Osteoblast (primary cell): Measurements from ENCODE around the gene PTPRD. TPM values are rescaled to one million over a fixed set of nuclear protein-coding genes. Genes with fewer than 3 reads are reported as not detected.

Source experiments
- DNase-seq: peaks from one replicate; pipeline ENCODE4 v3.0.0; 2011; ENCODE audit warnings: low spot score, mixed read lengths; ENCODE audit not compliant: insufficient read length; ENCODE audit errors: missing footprints
- H2AFZ ChIP-seq: 2 replicates; pipeline ENCODE4 v1.6.0; 2011; ENCODE audit warnings: mild to moderate bottlenecking, low read length
- H3K27ac ChIP-seq: 2 replicates; pipeline ENCODE4 v1.5.1; 2011; ENCODE audit warnings: mild to moderate bottlenecking, low read depth, low read length, moderate library complexity
- H3K27me3 ChIP-seq: 2 replicates; pipeline ENCODE4 v1.6.0; 2012; ENCODE audit warnings: mild to moderate bottlenecking, control low read depth, inconsistent platforms, low read length, moderate library complexity; ENCODE audit not compliant: insufficient read depth
- H3K36me3 ChIP-seq: 2 replicates; pipeline ENCODE4 v1.5.1; 2011; ENCODE audit warnings: mild to moderate bottlenecking, low read length, control low read depth, moderate library complexity; ENCODE audit not compliant: insufficient read depth
- H3K4me1 ChIP-seq: 2 replicates; pipeline ENCODE4 v1.5.1; 2011; ENCODE audit warnings: mild to moderate bottlenecking, low read length, control low read depth, moderate library complexity; ENCODE audit not compliant: insufficient read depth
- H3K4me2 ChIP-seq: 2 replicates; pipeline ENCODE4 v1.6.0; 2011; ENCODE audit warnings: mild to moderate bottlenecking, low read length; ENCODE audit not compliant: insufficient read depth
- H3K4me3 ChIP-seq: fragments of 200-600 bp; sonication (generic); 3 replicates; pipeline ENCODE4 v1.5.1; 2012; ENCODE audit warnings: mild to moderate bottlenecking, low read length, inconsistent platforms; ENCODE audit not compliant: insufficient read depth
- H3K79me2 ChIP-seq: 2 replicates; pipeline ENCODE4 v1.6.0; 2012; ENCODE audit warnings: mild to moderate bottlenecking, low read length, control low read depth, inconsistent platforms; ENCODE audit not compliant: insufficient read depth
- H3K9me3 ChIP-seq: 2 replicates; pipeline ENCODE4 v1.5.1; 2011; ENCODE audit warnings: low read depth, low read length, control low read depth
- H4K20me1 ChIP-seq: 2 replicates; pipeline ENCODE4 v1.6.0; 2012; ENCODE audit warnings: mild to moderate bottlenecking, low read length, control low read depth; ENCODE audit not compliant: insufficient read depth
- total RNA-seq: library from RNA; depleted of rRNA; stranded (reverse); fragments of >200 nt; gene quantifications from 2 replicates; pipeline ENCODE4 v1.2.3, GENCODE V29; 2012
- TF ChIP-seq, protein P1 (sequence below): IDR thresholded peaks from 2 replicates; pipeline ENCODE4 v1.5.1; 2011; ENCODE audit warnings: mild to moderate bottlenecking, low read depth, low read length, moderate library complexity; ENCODE audit errors: extremely low read depth

The PTPRD gene
- total RNA-seq, 1 donor: 23.9 TPM

DNA sequence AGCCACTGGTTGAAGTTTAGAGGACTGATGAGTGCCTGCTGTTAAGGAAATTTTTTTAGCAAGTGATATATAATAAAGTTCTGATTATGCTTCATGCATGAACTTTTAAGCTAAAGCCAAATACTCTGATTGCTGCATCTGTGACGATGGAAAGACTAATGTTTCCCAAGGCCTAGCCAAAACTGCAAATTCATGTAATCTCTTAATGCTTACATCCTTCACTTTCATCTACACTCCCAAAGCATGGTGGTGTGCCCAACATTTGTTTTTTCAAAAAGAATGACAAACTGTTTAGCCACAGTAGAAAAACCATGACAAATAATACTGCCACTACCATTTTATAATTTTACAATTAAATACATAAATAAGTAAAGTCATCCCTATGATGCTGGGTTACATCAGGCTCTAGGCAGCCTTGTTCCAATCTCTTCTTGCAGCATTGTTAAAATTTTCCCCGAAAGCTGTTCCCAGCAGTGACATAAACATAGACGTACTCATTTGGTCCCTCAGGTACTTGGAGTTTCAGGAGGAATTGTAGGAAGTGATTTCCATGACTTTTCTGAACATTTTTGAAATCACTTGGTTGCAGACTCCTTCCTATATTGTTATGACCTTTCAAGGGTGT is 2187.9 kb downstream of the PTPRD start:
- Histone ChIP-seq H3K79me2 (no peaks in the 10 kb centered on the region), H3K4me2 (no peak overlapping the region), H3K4me1 (no peaks in the 10 kb centered on the region), H3K27me3 (no peaks in the 10 kb centered on the region), H3K4me3 (no peak overlapping the region), H2AFZ (no peak overlapping the region), H3K9me3 (no peaks in the 10 kb centered on the region), H3K27ac (no peak overlapping the region), H3K36me3 (no peaks in the 10 kb centered on the region), H4K20me1 (no peaks in the 10 kb centered on the region)
- TF ChIP-seq, protein P1, sequence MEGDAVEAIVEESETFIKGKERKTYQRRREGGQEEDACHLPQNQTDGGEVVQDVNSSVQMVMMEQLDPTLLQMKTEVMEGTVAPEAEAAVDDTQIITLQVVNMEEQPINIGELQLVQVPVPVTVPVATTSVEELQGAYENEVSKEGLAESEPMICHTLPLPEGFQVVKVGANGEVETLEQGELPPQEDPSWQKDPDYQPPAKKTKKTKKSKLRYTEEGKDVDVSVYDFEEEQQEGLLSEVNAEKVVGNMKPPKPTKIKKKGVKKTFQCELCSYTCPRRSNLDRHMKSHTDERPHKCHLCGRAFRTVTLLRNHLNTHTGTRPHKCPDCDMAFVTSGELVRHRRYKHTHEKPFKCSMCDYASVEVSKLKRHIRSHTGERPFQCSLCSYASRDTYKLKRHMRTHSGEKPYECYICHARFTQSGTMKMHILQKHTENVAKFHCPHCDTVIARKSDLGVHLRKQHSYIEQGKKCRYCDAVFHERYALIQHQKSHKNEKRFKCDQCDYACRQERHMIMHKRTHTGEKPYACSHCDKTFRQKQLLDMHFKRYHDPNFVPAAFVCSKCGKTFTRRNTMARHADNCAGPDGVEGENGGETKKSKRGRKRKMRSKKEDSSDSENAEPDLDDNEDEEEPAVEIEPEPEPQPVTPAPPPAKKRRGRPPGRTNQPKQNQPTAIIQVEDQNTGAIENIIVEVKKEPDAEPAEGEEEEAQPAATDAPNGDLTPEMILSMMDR: no peak
- DNase-seq: no peak

DNA sequence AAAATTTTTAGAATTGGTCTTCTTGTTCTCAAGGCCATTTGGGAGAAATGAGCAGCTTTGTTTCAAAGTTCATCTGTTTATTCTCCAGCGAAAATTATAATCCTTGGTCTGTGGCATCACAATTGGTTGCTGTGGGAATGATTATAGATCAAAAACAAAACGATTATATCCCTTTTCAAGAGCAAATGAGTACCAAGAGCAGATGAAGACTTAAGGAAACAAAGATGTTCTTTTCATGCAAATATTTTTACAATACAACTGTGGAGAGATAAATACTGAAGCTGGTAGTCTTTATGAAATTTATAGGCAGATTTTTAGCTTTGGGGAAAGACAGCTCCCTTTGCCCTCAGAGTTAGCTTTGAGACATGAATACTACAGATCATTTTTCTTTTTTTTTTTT is 2192.4 kb downstream of the PTPRD start:
- H2AFZ ChIP-seq: no peak overlapping the region
- H3K4me1 ChIP-seq: no peaks in the 10 kb centered on the region
- H3K79me2 ChIP-seq: no peaks in the 10 kb centered on the region
- no peaks in the 10 kb centered on the region for H3K27me3 ChIP-seq
- no peaks in the 10 kb centered on the region for H3K9me3 ChIP-seq
- H3K4me3 ChIP-seq: no peak overlapping the region
- no peaks in the 10 kb centered on the region for H4K20me1 ChIP-seq
- no peak overlapping the region for H3K4me2 ChIP-seq
- H3K27ac ChIP-seq: no peak overlapping the region
- TF ChIP-seq, protein P1: no peak
- no peaks in the 10 kb centered on the region for H3K36me3 ChIP-seq
- no peak for DNase-seq

DNA sequence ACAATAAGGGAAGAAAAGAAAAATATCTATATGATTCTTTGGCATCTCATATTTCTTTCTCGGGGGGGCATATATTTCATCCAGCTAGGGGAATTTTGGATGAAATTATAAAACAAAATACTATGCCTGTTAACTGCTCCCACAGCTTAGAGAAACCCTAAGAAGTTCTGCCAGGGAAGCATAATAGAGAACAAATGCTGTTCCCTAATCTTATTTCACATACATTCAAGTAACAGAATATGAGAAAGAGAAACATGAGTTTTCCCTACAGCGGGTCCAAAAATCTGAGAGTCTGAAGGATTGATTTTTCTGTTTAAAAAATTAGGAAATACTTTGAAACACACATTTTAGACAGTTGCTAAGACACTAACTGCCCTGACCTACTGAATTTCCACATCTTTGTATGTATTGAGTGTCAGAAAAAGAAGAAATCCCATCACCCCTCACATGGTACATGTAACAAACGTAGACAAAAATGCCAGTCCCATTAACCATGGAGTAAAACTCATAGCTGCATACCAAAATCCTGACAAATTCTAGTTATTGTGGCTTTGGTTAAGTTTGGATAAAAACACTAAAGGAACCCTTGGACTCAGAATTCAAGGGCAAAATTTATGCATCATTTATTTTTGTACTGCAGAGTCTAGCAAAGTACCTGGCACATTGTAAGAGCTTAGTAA is 2193.1 kb downstream of the PTPRD start:
- no peak overlapping the region for H3K27ac ChIP-seq
- no peaks in the 10 kb centered on the region for H3K9me3 ChIP-seq
- TF ChIP-seq, protein P1: no peak
- H4K20me1 ChIP-seq: no peaks in the 10 kb centered on the region
- H3K79me2 ChIP-seq: no peaks in the 10 kb centered on the region
- no peak overlapping the region for H3K4me3 ChIP-seq
- no peaks in the 10 kb centered on the region for H3K27me3 ChIP-seq
- no peaks in the 10 kb centered on the region for H3K36me3 ChIP-seq
- no peak for DNase-seq
- no peak overlapping the region for H3K4me2 ChIP-seq
- H2AFZ ChIP-seq: no peak overlapping the region
- H3K4me1 ChIP-seq: no peaks in the 10 kb centered on the region

DNA sequence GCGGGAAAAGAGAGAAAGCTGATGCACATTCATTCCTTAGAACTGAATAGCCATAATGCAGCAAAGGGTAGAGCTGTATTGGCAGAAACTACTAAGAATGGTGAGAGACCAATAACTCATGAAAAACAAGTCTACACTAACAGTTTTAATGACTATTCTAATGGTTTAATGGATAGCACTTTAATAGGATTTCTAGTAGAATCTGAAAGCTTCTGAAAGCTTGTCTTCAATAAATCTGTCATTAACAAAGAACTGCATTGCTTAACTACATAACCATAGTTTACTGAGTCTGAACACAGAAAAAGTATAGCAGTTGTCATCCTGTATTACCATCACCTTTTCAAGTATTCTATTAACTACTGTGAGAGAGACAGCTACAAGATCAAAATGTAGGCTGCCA is 2195.5 kb downstream of the PTPRD start:
- no peak overlapping the region for H3K4me3 ChIP-seq
- no peaks in the 10 kb centered on the region for H3K4me1 ChIP-seq
- TF ChIP-seq, protein P1: no peak
- H3K9me3 ChIP-seq: no peaks in the 10 kb centered on the region
- no peak overlapping the region for H3K27ac ChIP-seq
- no peak for DNase-seq
- no peaks in the 10 kb centered on the region for H4K20me1 ChIP-seq
- no peaks in the 10 kb centered on the region for H3K27me3 ChIP-seq
- H2AFZ ChIP-seq: no peak overlapping the region
- no peaks in the 10 kb centered on the region for H3K36me3 ChIP-seq
- H3K79me2 ChIP-seq: no peaks in the 10 kb centered on the region
- no peak overlapping the region for H3K4me2 ChIP-seq
